ENCODE data around the gene B3GAT3.
"Not testable (repeated sequence)": the region's sequence is repeated elsewhere in the genome, so short reads cannot be mapped to it uniquely, and the experiment has no call there.

Gene B3GAT3

GRCh38 chr11:62621567-62622470, at the start of gene B3GAT3:
B3GAT3 (minus strand) TSS chr11:62621986; CDS start chr11:62621947, 39 bp downstream.
- peak; percentile 97 for DNase-seq

- no peak for DNase-seq
Observed at GRCh38 chr11:62671236-62671607, 49.4 kb upstream of the B3GAT3 start.

- no peak for DNase-seq
Observed at GRCh38 chr11:62669420-62670161, 47.8 kb upstream of the B3GAT3 start.

- no peak for DNase-seq
Observed at GRCh38 chr11:62667460-62667859, 45.7 kb upstream of the B3GAT3 start.

- no peak for DNase-seq
Observed at GRCh38 chr11:62666259-62666926, 44.6 kb upstream of the B3GAT3 start.

- DNase-seq = peak; percentile 75
Observed at GRCh38 chr11:62665599-62666258, 43.9 kb upstream of the B3GAT3 start.

- DNase-seq = peak; percentile 96
Observed at GRCh38 chr11:62665075-62665598, 43.4 kb upstream of the B3GAT3 start, which contains the start of the genes C11orf98 and CSKMT. C11orf98 (minus strand) TSS chr11:62665210; CDS start chr11:62665169, 41 bp downstream. CSKMT (plus strand) TSS chr11:62665312; CDS start chr11:62665880, 568 bp downstream.

- DNase-seq = peak; percentile 93
Observed at GRCh38 chr11:62664405-62665074, 42.8 kb upstream of the B3GAT3 start.

GRCh38 chr11:62656796-62657429, 35.1 kb upstream of the B3GAT3 start:
- no peak for DNase-seq

GRCh38 chr11:62654297-62654696, 32.5 kb upstream of the B3GAT3 start:
- no peak for DNase-seq

GRCh38 chr11:62652161-62653006, 30.6 kb upstream of the B3GAT3 start:
- DNase-seq = no peak

GRCh38 chr11:62650283-62650682, 28.5 kb upstream of the B3GAT3 start:
- DNase-seq = not testable (repeated sequence)

- DNase-seq = no peak
Observed at GRCh38 chr11:62649486-62649885, 27.7 kb upstream of the B3GAT3 start.

GRCh38 chr11:62648967-62649364, 27.2 kb upstream of the B3GAT3 start:
- DNase-seq = no peak

- DNase-seq = no peak
Observed at GRCh38 chr11:62648185-62648966, 26.6 kb upstream of the B3GAT3 start.

GRCh38 chr11:62647609-62648005, 25.8 kb upstream of the B3GAT3 start:
- DNase-seq = no peak

- no peak for DNase-seq
Observed at GRCh38 chr11:62646825-62647608, 25.2 kb upstream of the B3GAT3 start.
